Endothelial cell of umbilical vein (primary cell): ENCODE measurements around the gene NPTX1. TPM values are rescaled to one million over a fixed set of nuclear protein-coding genes. Genes with fewer than 3 reads are reported as not detected.

Experiments used
- BruUV-seq: library from RNA; stranded (reverse); fragments of 400-500 nt; replicated peaks from 2 replicates; lab custom pipeline; 2021; lab: Mats Ljungman, UMichigan
- CTCF ChIA-PET: fragments of 300-600, 350-600 bp; sonication (Branson Sonifier 250); formaldehyde crosslinking; loops from one replicate; lab custom pipeline; 2021; ENCODE audit warnings: antibody characterized with exemption, inconsistent platforms; lab: Charles Lee
- POLR2A ChIA-PET: fragments of 300-600, 350-600 bp; sonication (Branson Sonifier 250); formaldehyde crosslinking; loops from one replicate; lab custom pipeline; 2021; ENCODE audit warnings: antibody characterized with exemption, inconsistent platforms; lab: Charles Lee
- DNase-seq: peaks from one replicate; pipeline ENCODE4 v3.0.0-alpha.2; 2011; ENCODE audit warnings: low read depth, low spot score
- FAIRE-seq: peaks from 2 replicates; lab custom pipeline; 2011; peaks lifted over from hg19 to GRCh38; lab: Jason Lieb, UNC
- H2AFZ ChIP-seq: 2 replicates; pipeline ENCODE4 v1.6.0; 2012; ENCODE audit warnings: low read depth, low read length, control low read depth, inconsistent platforms
- H3K27ac ChIP-seq: 2 replicates; pipeline ENCODE4 v1.5.1; 2011; ENCODE audit warnings: low read depth, mild to moderate bottlenecking, control low read depth, low read length, moderate library complexity; ENCODE audit not compliant: insufficient read depth
- H3K27me3 ChIP-seq, 2 experiments: 2 replicates each; pipeline versions ENCODE4 v1.6.0 to v1.6.1; 2011; ENCODE audit warnings: low read length in 2 of 2, mixed read lengths in 1 of 2; ENCODE audit not compliant: control insufficient read depth in 2 of 2, insufficient read depth in 2 of 2
- H3K36me3 ChIP-seq, 2 experiments: 2 replicates in 1 of 2; 3 replicates in 1 of 2; pipeline ENCODE4 v1.5.1; 2011; ENCODE audit warnings: low read length in 2 of 2, mild to moderate bottlenecking in 1 of 2, moderate library complexity in 1 of 2; ENCODE audit not compliant: control insufficient read depth in 2 of 2, insufficient read depth in 2 of 2; ENCODE audit errors: extremely low read depth in 1 of 2
- H3K4me1 ChIP-seq: 3 replicates; pipeline ENCODE4 v1.5.1; 2011; ENCODE audit warnings: mild to moderate bottlenecking, low read length; ENCODE audit not compliant: control insufficient read depth, insufficient read depth; ENCODE audit errors: extremely low read depth
- H3K4me2 ChIP-seq: 2 replicates; pipeline ENCODE4 v1.6.1; 2011; ENCODE audit warnings: low read length, control low read depth, mixed read lengths; ENCODE audit not compliant: insufficient read depth
- H3K4me3 ChIP-seq, 3 experiments: fragments of 200-600 bp in 1 of 3; sonication (generic), shearing (Covaris generic) in 1 of 3; replicated peaks in 1 of 3; 2 replicates each; pipeline ENCODE4 v1.5.1; 2011 to 2016; ENCODE audit warnings: control low read depth in 3 of 3, low read length in 3 of 3, mild to moderate bottlenecking in 2 of 3, inconsistent platforms in 1 of 3, low read depth in 1 of 3, moderate library complexity in 1 of 3; ENCODE audit not compliant: insufficient read depth in 1 of 3
- H3K79me2 ChIP-seq: 2 replicates; pipeline ENCODE4 v1.6.0; 2012; ENCODE audit warnings: low read length, inconsistent platforms; ENCODE audit not compliant: control insufficient read depth, insufficient read depth
- H3K9ac ChIP-seq: replicated peaks from 2 replicates; pipeline ENCODE3; 2011; ENCODE audit warnings: low read length, control low read depth; ENCODE audit not compliant: insufficient read depth; ENCODE audit errors: extremely low read depth
- H3K9me1 ChIP-seq: replicated peaks from 3 replicates; pipeline ENCODE4 v1.6.0; 2011; ENCODE audit warnings: mild to moderate bottlenecking, low read length; ENCODE audit not compliant: control insufficient read depth, insufficient read depth; ENCODE audit errors: extremely low read depth
- H3K9me3 ChIP-seq: replicated peaks from 2 replicates; pipeline ENCODE4 v1.5.1; 2012; ENCODE audit warnings: low read length, inconsistent platforms; ENCODE audit not compliant: control insufficient read depth, insufficient read depth
- H4K20me1 ChIP-seq: replicated peaks from 2 replicates; pipeline ENCODE3; 2011; ENCODE audit warnings: mild to moderate bottlenecking, low read length; ENCODE audit not compliant: control insufficient read depth, insufficient read depth; ENCODE audit errors: extremely low read depth
- CTCF ChIP-seq, 2 donors: IDR thresholded peaks; 1 replicate in 1 of 2; 2 replicates in 1 of 2; pipeline ENCODE4 v1.5.1; 2011; ENCODE audit warnings: low read length in 2 of 2, mild to moderate bottlenecking in 2 of 2, moderate library complexity in 2 of 2, control low read depth in 1 of 2, inconsistent platforms in 1 of 2, low read depth in 1 of 2; ENCODE audit not compliant: insufficient read depth in 1 of 2; ENCODE audit errors: extremely low read depth in 1 of 2
- EZH2 ChIP-seq: IDR thresholded peaks from 2 replicates; pipeline ENCODE4 v1.6.1; 2012; ENCODE audit warnings: borderline replicate concordance, low read depth, mild to moderate bottlenecking, moderate library complexity, low read length, inconsistent platforms; ENCODE audit not compliant: severe bottlenecking
- FOS ChIP-seq: IDR thresholded peaks from 2 replicates; pipeline ENCODE4 v1.6.1; 2011; ENCODE audit warnings: mild to moderate bottlenecking, low read length, moderate library complexity, borderline replicate concordance; ENCODE audit not compliant: insufficient read depth
- GATA2 ChIP-seq: IDR thresholded peaks from 2 replicates; pipeline ENCODE4 v1.7.0; 2011; ENCODE audit warnings: low read depth, mild to moderate bottlenecking, moderate library complexity, mixed read lengths, low read length; ENCODE audit not compliant: insufficient read length, insufficient read depth
- JUN ChIP-seq: IDR thresholded peaks from 2 replicates; pipeline ENCODE4 v1.6.1; 2011; ENCODE audit warnings: borderline replicate concordance, low read depth; ENCODE audit not compliant: insufficient read length, insufficient read depth
- MAX ChIP-seq: IDR thresholded peaks from 2 replicates; pipeline ENCODE4 v1.6.1; 2011; ENCODE audit not compliant: insufficient read depth, insufficient read length
- MYC ChIP-seq: IDR thresholded peaks from one replicate; pipeline ENCODE4 v1.6.1; 2011; ENCODE audit warnings: mild to moderate bottlenecking, low read depth, low read length
- POLR2A ChIP-seq: IDR thresholded peaks from 2 replicates; pipeline ENCODE4 v1.6.1; 2012; ENCODE audit warnings: low read depth, mild to moderate bottlenecking, control low read depth, low read length
- POLR2AphosphoS5 ChIP-seq: IDR thresholded peaks from 2 replicates; pipeline ENCODE4 v1.6.1; 2012; ENCODE audit warnings: low read depth, mild to moderate bottlenecking, control low read depth, low read length, moderate library complexity; ENCODE audit not compliant: insufficient read depth
- dilution Hi-C: fragments of 300-500 bp; cut with MboI; formaldehyde crosslinking; loops from one replicate; pipeline ENCODE4 v1.15.0; 2019; ENCODE audit warnings: low sequenced_read_pairs; ENCODE audit not compliant: extremely low pct_ligation_motif_present
- intact Hi-C: fragments of 100-400 bp; cut with micrococcal nuclease; formaldehyde crosslinking; loops from one replicate; pipeline ENCODE4 v1.10.0; 2022
- polyA plus RNA-seq, 4 experiments: library from polyadenylated mRNA; depleted of rRNA in 3 of 4; stranded (reverse) in 3 of 4; unstranded in 1 of 4; fragments of >200 nt; gene quantifications; 2 replicates each; pipeline versions ENCODE4 v1.2.1 to v1.2.3, GENCODE V29; 2011 to 2012; ENCODE audit warnings: missing spikeins in 1 of 4
- total RNA-seq: library from RNA; stranded (reverse); gene quantifications from 2 replicates; pipeline ENCODE4 v1.2.3, GENCODE V29; 2021

The NPTX1 gene
- total and polyA plus RNA-seq, 2 donors (not counting 3 experiments of a cell fraction or from before 2014, with no cell fraction given) = 0.03 TPM; not detected in 1

- Histone ChIP-seq H3K27ac (no peak overlapping the region), H3K27me3 (peaks cover 3 to 9% of the 10 kb centered on the region in 2 experiments), H2AFZ (no peak overlapping the region), H3K4me2 (no peak overlapping the region), H3K4me3 (no peak overlapping the region), H3K36me3 (no peaks in the 10 kb centered on the region), H3K9ac (no peak overlapping the region), H3K9me1 (no peaks in the 10 kb centered on the region), H3K9me3 (no peaks in the 10 kb centered on the region), H3K4me1 (no peaks in the 10 kb centered on the region), H4K20me1 (no peaks in the 10 kb centered on the region), H3K79me2 (no peaks in the 10 kb centered on the region)
- DNase-seq = no peak
- POLR2A ChIA-PET = no interaction called here
- no TSS peak for BruUV-seq
- no peak for FAIRE-seq
- CTCF ChIA-PET = no interaction called here
- TF ChIP-seq EZH2 = no peak
- TF ChIP-seq MYC = no peak
- no peak for TF ChIP-seq JUN
- TF ChIP-seq MAX = no peak
- no peak for TF ChIP-seq GATA2
- TF ChIP-seq FOS = no peak
- no peak for TF ChIP-seq POLR2AphosphoS5
- TF ChIP-seq POLR2A = no peak
- TF ChIP-seq CTCF (IDR thresholded peaks at IDR 0.05; ENCODE audit: extremely low read depth in 1 of 2, insufficient read depth in 1 of 2, low read depth in 1 of 2, low read length in 2 of 2) = no peak
- dilution Hi-C loops (no loop called here), intact Hi-C loops (no loop called here)
These were observed 26.6 kb upstream of the NPTX1 start for GRCh38 chr17:80503031-80503430.
